Skeletal muscle satellite cell (primary cell): ENCODE measurements around the gene HDAC3. TPM values are rescaled to one million over a fixed set of nuclear protein-coding genes. Genes with fewer than 3 reads are reported as not detected.
A peak's percentile ranks its signal among the peaks of the same experiment; 100 is the strongest.

Source experiments
- H3K27me3 ChIP-seq: 2 replicates; pipeline ENCODE4 v1.7.0; 2013; ENCODE audit warnings: low read length; ENCODE audit not compliant: control insufficient read depth, insufficient read depth
- H3K36me3 ChIP-seq: 2 replicates; pipeline ENCODE4 v1.7.0; 2013; ENCODE audit warnings: mild to moderate bottlenecking, control low read depth, low read length; ENCODE audit not compliant: insufficient read depth
- H3K4me1 ChIP-seq: 2 replicates; pipeline ENCODE4 v1.7.0; 2013; ENCODE audit warnings: low read length; ENCODE audit not compliant: control insufficient read depth, insufficient read depth
- H3K4me2 ChIP-seq: 2 replicates; pipeline ENCODE4 v1.7.0; 2013; ENCODE audit warnings: mild to moderate bottlenecking, low read length
- H3K4me3 ChIP-seq: 2 replicates; pipeline ENCODE4 v1.7.0; 2013; ENCODE audit warnings: low read length
- H3K9ac ChIP-seq: 2 replicates; pipeline ENCODE4 v1.7.0; 2013; ENCODE audit warnings: mild to moderate bottlenecking, low read depth, low read length, moderate library complexity
- H3K9me3 ChIP-seq: replicated peaks from 2 replicates; pipeline ENCODE4 v1.7.0; 2013; ENCODE audit warnings: mild to moderate bottlenecking, control low read depth, low read length
- total RNA-seq: library from RNA; depleted of rRNA; stranded (reverse); fragments of >200 nt; gene quantifications from 2 replicates; pipeline ENCODE4 v1.2.3, GENCODE V29; 2012; rRNA removed

The HDAC3 gene
- 35.7 and 49.6 TPM in 2 replicates for total RNA-seq

DNA sequence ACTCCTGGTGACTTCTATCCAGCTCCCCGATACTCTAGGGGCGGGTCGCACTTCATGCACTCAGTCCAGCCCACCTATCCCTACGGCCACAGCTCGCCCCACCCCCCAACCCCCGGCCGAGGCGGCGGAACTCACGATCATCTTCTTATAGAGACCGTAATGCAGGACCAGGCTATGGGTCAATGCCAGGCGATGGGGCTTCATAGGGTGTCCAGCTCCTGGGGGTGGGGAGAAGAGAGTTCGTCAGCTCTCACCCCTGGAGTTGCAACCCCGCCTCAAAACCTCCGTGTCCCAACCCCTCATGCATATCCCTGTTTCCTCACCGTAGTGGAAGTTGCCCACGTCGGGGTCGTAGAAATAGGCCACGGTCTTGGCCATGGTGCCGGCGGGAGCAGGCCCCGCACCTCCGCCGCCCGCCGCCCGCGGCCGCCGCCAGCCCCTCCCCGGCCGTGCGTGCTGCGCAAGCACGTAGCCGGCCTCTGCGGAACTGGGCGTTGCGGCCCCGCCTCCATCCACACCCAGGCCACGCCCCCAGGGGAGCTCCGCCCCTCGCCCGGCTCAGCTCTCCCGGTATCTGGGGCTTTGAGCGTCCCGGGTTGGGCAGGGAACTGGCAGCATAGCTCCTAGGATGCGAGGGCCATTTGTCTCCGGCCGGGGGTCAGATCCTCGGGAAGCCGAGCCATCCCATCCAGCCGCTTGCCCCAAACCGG is at the start of gene HDAC3, which contains the start of gene RELL2:
TSS of gene HDAC3 (minus strand) at position 437 of the 710 bp plus-strand sequence. CDS start at position 378, 59 bp downstream.
TSS of gene RELL2 (plus strand) at position 585 of the 710 bp plus-strand sequence. CDS start 1,229 bp downstream, outside the sequence.
- Histone ChIP-seq H3K27me3 (no peaks in the 10 kb centered on the region), H3K4me1 (peaks cover 21% of the 10 kb centered on the region), H3K9ac (peak within 1 kb of the TSS; percentile 89), H3K36me3 (peaks cover 15% of the 10 kb centered on the region), H3K9me3 (no peaks in the 10 kb centered on the region), H3K4me3 (peak within 1 kb of the TSS; percentile 90), H3K4me2 (peak within 1 kb of the TSS; percentile 94)

DNA sequence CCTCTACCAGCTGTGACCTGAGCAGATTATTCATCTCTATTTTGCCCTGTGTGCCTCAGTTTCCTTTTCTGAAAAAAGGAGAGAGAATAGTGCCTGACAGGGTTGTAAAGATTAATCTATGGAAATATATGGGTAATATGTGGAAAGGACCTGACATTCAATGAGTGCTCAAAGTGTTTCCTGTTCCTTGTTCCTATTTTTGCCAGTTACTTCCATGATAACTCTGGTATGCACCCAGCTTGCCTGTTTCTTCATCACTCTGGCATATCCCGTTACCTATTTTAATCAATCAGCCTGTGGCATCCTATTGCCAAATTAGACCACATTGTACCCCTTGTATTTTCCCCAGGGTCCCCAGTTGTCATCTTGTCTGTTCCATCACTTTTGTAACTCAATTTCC is 48.9 kb upstream of the HDAC3 start:
- Histone ChIP-seq H3K9ac (no peak overlapping the region), H3K4me1 (peaks cover 17% of the 10 kb centered on the region), H3K36me3 (no peaks in the 10 kb centered on the region), H3K9me3 (no peaks in the 10 kb centered on the region), H3K4me2 (no peak overlapping the region), H3K4me3 (no peak overlapping the region), H3K27me3 (peaks cover 37% of the 10 kb centered on the region)

DNA sequence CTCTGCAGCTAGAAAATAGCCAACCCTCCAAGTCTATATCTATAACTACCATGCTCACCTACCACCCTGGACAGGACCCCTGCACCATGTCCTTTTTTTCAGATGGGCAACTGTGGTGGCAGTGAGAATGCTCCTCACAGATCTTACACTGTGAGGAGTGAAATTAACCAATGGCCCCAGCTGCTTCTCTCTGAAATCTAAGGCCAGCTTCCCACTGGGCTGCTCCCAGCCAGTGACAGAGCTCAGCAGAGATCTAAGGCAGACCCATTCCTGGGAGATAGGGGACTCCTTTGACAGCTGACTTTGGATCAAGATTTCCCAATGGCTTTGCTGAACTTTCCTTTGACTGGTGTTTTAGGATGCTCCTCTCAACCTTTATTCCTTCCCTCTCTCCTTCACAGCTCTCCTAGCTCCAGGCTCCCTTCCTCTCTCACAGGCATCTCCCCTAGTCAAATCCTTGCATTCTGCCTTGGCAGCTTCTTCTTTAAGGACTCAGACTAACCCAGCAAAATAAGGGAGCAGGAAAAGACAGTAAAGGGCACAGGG is 47.0 kb upstream of the HDAC3 start:
- H3K36me3 ChIP-seq = no peaks in the 10 kb centered on the region
- no peak overlapping the region for H3K9ac ChIP-seq
- peaks cover 17% of the 10 kb centered on the region for H3K27me3 ChIP-seq
- H3K4me1 ChIP-seq = peaks cover 18% of the 10 kb centered on the region
- no peaks in the 10 kb centered on the region for H3K9me3 ChIP-seq
- H3K4me2 ChIP-seq = no peak overlapping the region
- no peak overlapping the region for H3K4me3 ChIP-seq

DNA sequence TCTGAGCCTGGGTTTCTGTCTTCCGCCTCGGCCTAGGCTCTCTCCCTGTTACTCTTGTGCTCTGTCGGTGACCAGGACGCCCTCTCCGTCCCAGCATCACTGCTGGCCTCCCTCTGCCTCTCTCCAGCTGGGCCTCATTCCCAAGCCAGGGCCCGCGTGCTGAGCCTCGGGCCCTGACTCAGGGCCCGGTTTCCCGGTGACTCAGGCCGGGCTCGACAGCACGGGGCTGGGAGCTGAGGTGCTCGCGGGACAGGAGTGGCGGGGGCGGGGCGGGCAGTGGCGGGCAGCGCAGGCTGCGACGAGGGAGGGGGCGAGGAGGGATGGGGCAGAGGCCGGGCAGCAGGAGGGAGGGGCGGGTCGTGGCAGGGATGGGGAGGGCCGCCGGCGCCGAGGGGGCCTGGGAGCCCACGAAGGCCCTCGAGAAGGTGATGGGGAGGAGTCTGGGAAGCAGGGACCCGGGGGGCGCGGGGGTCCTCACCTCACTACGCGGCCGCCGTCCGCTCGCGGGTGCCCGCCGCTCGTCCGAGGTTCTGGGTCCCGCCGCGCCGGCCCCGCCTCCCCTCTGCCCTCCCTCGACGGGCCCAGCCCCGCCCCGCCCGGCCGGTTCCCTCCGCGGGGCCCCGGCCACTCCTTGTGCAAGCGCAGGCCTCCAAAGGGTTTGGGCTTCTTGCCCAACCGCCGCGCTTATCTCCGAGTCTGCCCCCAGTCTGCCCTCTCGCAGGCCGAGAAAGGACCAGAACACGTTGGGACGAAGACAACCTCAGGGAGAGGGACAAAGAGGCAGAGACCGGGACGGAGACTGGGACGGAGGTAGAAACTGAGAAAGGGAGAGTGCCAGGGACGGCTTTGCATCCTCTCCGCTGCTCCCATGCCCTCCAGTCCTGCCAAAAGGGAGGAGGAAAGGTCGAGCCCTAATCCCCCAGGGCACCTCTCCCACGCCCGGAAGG is 45.3 kb upstream of the HDAC3 start, which contains the start of gene ARAP3:
TSS of gene ARAP3 (minus strand) at position 536 of the 947 bp plus-strand sequence. CDS start 1,744 bp downstream, outside the sequence.
- Histone ChIP-seq H3K4me3 (peak within 1 kb of the TSS; percentile 59), H3K9ac (peak within 1 kb of the TSS; percentile 65), H3K9me3 (no peaks in the 10 kb centered on the region), H3K27me3 (peaks cover 11% of the 10 kb centered on the region), H3K4me2 (peak within 1 kb of the TSS; percentile 75), H3K4me1 (peaks cover 18% of the 10 kb centered on the region), H3K36me3 (no peaks in the 10 kb centered on the region)

DNA sequence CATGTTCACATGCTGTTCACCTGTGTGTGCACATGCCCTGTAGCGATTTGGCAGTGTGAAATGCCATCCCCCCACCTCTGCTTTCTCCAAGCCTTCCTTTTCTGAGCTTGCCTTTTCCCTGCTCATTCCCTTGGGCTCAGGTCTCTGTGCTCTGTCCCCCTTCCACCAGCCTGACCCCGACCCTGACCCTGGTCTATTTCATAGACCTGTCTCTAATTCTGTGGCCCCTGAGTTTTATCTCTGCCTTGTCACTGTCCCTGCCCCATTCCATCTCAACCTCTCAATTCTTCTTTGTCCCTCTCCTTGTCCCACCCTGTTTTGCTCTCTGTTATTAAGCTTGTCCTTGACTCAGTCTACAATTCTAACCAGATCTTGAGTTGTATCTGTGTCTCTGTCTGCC is 44.6 kb upstream of the HDAC3 start:
- Histone ChIP-seq H3K4me3 (peak overlapping the region; percentile 59), H3K36me3 (no peaks in the 10 kb centered on the region), H3K27me3 (peaks cover 11% of the 10 kb centered on the region), H3K9ac (peak overlapping the region; percentile 65), H3K9me3 (no peaks in the 10 kb centered on the region), H3K4me1 (peaks cover 18% of the 10 kb centered on the region), H3K4me2 (peak overlapping the region; percentile 75)

DNA sequence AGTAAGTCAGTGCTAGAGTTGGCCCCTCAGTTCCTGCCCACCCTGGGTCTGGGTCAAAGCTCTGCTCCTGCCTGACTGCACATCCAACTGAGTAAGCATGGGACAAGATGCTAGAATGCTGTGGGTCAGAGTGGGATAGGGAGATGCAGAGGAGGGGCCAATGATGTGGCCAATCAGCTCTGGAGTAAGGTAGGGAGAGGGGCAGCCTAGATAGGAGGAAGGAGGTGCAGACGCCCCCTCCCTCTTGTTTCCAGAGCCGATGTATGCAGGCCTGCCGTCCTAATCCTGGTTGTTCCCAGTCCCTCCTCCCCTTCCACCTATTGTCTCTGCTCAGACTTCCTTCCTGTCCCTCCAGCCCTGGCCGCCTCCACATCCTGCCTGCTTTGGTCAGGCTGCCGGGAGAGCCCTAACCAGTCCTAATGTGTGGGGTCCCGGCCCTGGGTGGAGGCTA is 44.1 kb upstream of the HDAC3 start:
- Histone ChIP-seq H3K9me3 (no peaks in the 10 kb centered on the region), H3K4me2 (peak overlapping the region; percentile 75), H3K9ac (peak overlapping the region; percentile 65), H3K4me1 (peaks cover 18% of the 10 kb centered on the region), H3K4me3 (no peak overlapping the region), H3K36me3 (no peaks in the 10 kb centered on the region), H3K27me3 (peaks cover 11% of the 10 kb centered on the region)

DNA sequence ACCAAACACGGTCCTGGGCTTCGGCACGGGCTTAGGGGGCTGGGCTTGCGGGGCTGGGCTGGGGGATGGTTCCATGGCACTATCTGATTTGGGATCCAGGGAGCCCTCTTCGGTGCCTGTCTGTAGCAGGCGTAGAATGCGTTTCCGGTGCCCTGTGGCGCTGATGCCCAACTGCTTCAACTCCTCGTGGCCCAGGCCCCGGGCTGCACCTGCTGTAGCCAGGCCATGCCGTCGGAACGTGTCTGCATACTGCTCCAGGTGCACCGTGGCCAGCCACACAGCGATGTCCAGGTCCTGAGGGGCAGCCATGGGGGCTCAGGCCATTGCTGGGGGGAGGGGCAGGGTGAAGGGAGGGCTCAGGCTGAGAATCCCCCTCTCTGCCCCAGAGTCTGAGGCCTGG is 43.5 kb upstream of the HDAC3 start:
- Histone ChIP-seq H3K9me3 (no peaks in the 10 kb centered on the region), H3K9ac (no peak overlapping the region), H3K4me2 (no peak overlapping the region), H3K27me3 (peaks cover 11% of the 10 kb centered on the region), H3K4me3 (no peak overlapping the region), H3K4me1 (peaks cover 18% of the 10 kb centered on the region), H3K36me3 (no peaks in the 10 kb centered on the region)

DNA sequence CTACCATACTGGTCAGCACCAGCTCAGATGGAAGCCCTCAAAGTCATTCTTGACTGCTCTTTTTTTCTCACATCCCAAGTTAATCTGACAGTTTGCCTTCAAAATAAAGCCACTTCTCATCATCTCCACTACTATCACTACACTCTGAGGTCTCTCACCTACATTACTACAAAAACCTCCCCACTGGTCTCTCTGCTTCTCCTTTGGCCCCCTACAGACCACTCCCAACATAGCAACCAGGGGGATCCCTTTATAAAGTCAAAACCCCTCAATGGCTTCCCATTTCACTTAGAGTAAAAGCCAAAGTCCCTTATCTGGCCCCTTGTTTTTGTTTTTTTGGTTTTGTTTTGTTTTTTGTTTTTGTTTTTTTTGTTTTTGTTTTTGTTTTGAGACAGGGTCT is 40.8 kb upstream of the HDAC3 start:
- no peak overlapping the region for H3K4me2 ChIP-seq
- H3K4me3 ChIP-seq = no peak overlapping the region
- H3K27me3 ChIP-seq = no peaks in the 10 kb centered on the region
- H3K36me3 ChIP-seq = no peaks in the 10 kb centered on the region
- peaks cover 15% of the 10 kb centered on the region for H3K4me1 ChIP-seq
- H3K9me3 ChIP-seq = no peaks in the 10 kb centered on the region
- H3K9ac ChIP-seq = no peak overlapping the region

DNA sequence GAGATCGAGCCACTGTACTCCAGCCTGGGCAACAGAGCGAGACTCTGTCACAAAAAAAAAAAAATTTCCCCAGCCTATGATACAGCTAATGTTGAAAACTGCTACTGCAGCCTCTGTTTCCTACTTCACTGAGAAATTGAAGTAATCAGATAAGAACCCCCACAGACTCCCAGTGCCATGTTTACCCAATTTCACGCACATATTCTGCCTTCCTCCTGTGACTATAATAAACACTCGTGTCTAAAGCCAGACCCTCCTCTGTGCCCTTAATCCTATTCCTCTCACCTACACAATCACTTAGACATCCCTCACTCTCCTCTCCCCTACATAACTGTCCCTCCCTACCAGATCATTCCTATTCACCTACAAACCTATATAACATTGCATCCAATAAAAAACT is 39.0 kb upstream of the HDAC3 start:
- peaks cover 2% of the 10 kb centered on the region for H3K4me1 ChIP-seq
- H3K9ac ChIP-seq = no peak overlapping the region
- no peaks in the 10 kb centered on the region for H3K9me3 ChIP-seq
- no peak overlapping the region for H3K4me3 ChIP-seq
- H3K4me2 ChIP-seq = no peak overlapping the region
- H3K36me3 ChIP-seq = no peaks in the 10 kb centered on the region
- H3K27me3 ChIP-seq = no peaks in the 10 kb centered on the region

DNA sequence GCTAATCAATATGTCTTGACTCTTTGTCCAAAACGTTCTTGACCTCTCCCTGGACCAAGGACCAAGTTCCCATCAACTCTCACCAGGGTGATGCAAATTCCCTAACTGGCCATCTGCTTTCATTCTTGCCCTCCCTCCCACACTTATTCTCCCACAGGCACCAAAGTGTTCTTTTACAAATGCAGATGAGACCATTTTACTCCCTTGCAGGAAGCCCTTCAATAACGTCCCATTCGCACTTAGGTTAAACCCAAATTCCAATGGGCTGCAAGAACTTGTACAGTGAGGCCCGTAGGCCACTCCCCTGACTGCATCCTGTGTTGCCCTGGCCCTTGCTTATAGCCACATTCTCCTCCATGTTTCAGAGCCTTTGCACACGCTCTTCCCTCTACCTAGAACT is 38.1 kb upstream of the HDAC3 start:
- no peaks in the 10 kb centered on the region for H3K9me3 ChIP-seq
- no peaks in the 10 kb centered on the region for H3K36me3 ChIP-seq
- H3K4me3 ChIP-seq = no peak overlapping the region
- H3K9ac ChIP-seq = no peak overlapping the region
- H3K27me3 ChIP-seq = no peaks in the 10 kb centered on the region
- H3K4me2 ChIP-seq = no peak overlapping the region
- no peaks in the 10 kb centered on the region for H3K4me1 ChIP-seq
